ENCODE measurements around the gene ADAM12. TPM values are rescaled to one million over a fixed set of nuclear protein-coding genes. Genes with fewer than 3 reads are reported as not detected.

ADAM12 gene
- total RNA-seq, 2 experiments from 2014 or later = 1.2 to 1.7 TPM

DNA sequence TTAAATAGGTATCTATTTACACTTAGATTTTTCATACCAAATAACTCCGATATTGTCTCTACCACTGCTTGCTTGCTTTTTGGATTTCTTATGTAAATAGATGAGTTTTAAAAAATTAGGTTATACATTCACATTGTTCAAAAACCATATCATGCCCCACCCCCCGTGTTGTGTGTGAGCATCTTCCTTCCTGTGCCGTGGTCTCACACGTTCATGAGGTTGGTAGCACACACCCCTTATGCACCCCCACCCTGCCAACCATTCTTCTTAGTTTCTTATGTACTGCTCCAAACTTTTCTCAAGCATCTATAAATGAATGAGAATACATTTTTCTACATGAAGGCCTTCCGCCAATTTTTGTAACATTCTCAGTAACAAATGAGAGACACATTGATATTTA lies 376.3 kb downstream of the ADAM12 start:
- H3K36me3 Mint-ChIP-seq (ENCODE audit: low read depth) = no peaks in the 10 kb centered on the region
- ATAC-seq (no peak), DNase-seq (no peak)
- H3K9me3 Mint-ChIP-seq (ENCODE audit: low read depth) = no peaks in the 10 kb centered on the region
- intact Hi-C loops (cut with DNase I, micrococcal nuclease) = no loop called here
- ChIA-PET POLR2A (no interaction called here), CTCF (no interaction called here)
- no peak overlapping the region for H3K27ac Mint-ChIP-seq
- no peak overlapping the region for H3K4me3 Mint-ChIP-seq
- H3K27me3 Mint-ChIP-seq = peaks cover 3% of the 10 kb centered on the region
- peaks cover 6% of the 10 kb centered on the region for H3K4me1 Mint-ChIP-seq

DNA sequence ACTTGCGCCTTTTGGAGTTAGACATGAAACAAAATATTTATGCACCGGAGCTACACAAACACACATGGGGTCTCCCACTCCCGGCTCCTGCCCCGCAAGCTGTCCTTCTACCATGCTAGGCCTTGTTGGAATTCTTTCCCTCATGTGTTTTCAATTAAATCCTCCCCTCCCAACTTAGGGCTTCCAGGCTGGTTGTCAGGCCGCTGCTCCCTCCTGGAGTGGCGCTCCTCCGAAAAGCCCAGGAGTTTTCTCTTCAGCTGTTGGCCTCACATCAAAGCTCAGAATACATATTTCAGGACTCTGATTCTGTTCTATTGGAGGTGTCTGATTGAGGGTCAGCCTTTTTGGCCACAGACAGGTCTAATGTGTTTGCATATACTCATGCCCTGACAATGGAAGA lies 378.6 kb downstream of the ADAM12 start:
- Mint-ChIP-seq H3K9me3 (ENCODE audit: low read depth) (no peaks in the 10 kb centered on the region), H3K4me3 (no peak overlapping the region), H3K36me3 (ENCODE audit: low read depth) (no peaks in the 10 kb centered on the region), H3K4me1 (peaks cover 6% of the 10 kb centered on the region), H3K27ac (no peak overlapping the region), H3K27me3 (peaks cover 4% of the 10 kb centered on the region)
- DNase-seq = no peak
- intact Hi-C loops (cut with DNase I, micrococcal nuclease) = no loop called here
- ATAC-seq = no peak
- ChIA-PET POLR2A (no interaction called here), CTCF (no interaction called here)

DNA sequence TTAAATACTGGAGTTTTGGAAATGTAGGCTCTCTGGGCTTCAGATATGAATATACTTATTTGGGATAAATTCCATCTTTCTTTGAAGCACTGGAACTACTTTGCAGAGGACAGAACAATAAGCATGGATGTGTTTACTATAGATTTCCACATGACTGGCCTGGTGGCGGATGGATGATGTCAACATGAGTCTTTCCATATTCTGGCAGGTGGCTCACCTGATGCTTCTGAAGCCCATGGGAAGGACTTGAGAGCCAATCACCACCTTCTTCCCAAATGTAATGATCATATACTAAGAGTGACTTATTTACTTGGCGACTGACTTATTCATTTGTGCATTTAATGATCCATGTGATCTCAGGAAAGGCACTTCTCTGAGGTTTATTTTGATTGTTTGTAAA lies 381.4 kb downstream of the ADAM12 start:
- Mint-ChIP-seq H3K9me3 (ENCODE audit: low read depth) (no peaks in the 10 kb centered on the region), H3K27ac (no peak overlapping the region), H3K4me3 (no peak overlapping the region), H3K36me3 (ENCODE audit: low read depth) (no peaks in the 10 kb centered on the region), H3K27me3 (peaks cover 2% of the 10 kb centered on the region), H3K4me1 (no peaks in the 10 kb centered on the region)
- intact Hi-C loops (cut with DNase I, micrococcal nuclease) = no loop called here
- ATAC-seq (no peak), DNase-seq (no peak)
- ChIA-PET POLR2A (no interaction called here), CTCF (interaction anchor here (0.6 kb wide), 1 partner anchor 485 kb away, joined by 3 read pairs; no protein-coding TSS in a partner anchor)

DNA sequence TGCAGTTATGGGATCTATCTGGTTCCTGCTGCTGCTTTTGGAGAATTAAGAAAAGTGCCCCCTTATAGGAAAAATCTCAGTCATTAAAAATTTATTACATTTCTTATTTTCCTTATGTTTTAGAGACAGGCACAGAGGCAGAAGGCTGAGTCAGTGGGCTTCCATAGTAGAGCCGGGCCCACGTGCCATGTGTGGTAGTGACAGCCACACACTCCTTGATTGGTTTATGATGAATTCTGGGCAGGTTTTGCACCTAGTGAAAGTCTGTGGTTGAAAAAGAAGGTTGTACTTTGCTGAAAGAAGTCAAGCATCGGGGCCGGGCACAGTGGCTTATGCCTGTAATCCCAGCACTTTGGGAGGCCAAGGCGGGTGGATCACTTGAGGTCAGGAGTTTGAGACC lies 382.0 kb downstream of the ADAM12 start:
- Mint-ChIP-seq H3K27me3 (peaks cover 2% of the 10 kb centered on the region), H3K4me1 (no peaks in the 10 kb centered on the region), H3K4me3 (no peak overlapping the region), H3K9me3 (ENCODE audit: low read depth) (no peaks in the 10 kb centered on the region), H3K36me3 (ENCODE audit: low read depth) (no peaks in the 10 kb centered on the region), H3K27ac (no peak overlapping the region)
- DNase-seq (no peak), ATAC-seq (no peak)
- intact Hi-C loops (cut with DNase I, micrococcal nuclease) = no loop called here
- CTCF ChIA-PET = no interaction called here
- POLR2A ChIA-PET = no interaction called here

DNA sequence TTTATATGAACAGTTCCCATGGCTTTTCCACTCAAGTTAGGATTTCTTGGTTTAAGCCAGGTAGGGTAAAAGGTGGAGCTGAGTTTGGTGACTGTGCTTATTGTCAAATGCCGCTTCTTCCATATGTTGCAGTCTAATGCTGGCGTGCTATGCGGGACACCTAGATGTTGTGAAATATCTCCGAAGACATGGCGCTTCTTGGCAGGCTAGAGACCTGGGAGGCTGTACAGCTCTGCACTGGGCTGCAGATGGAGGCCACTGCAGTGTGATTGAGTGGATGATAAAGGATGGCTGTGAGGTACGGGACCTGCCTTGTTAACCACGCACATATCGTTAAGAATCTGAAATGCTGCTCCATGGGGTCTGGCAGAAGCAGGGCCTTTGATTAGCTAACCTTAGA lies 383.5 kb downstream of the ADAM12 start:
- no peaks in the 10 kb centered on the region for H3K9me3 Mint-ChIP-seq (ENCODE audit: low read depth)
- ATAC-seq (no peak), DNase-seq (no peak)
- ChIA-PET CTCF (no interaction called here), POLR2A (no interaction called here)
- peaks cover 2% of the 10 kb centered on the region for H3K27me3 Mint-ChIP-seq
- no peak overlapping the region for H3K4me3 Mint-ChIP-seq
- no peaks in the 10 kb centered on the region for H3K4me1 Mint-ChIP-seq
- intact Hi-C loops (cut with DNase I, micrococcal nuclease) = no loop called here
- H3K27ac Mint-ChIP-seq = no peak overlapping the region
- no peaks in the 10 kb centered on the region for H3K36me3 Mint-ChIP-seq (ENCODE audit: low read depth)

DNA sequence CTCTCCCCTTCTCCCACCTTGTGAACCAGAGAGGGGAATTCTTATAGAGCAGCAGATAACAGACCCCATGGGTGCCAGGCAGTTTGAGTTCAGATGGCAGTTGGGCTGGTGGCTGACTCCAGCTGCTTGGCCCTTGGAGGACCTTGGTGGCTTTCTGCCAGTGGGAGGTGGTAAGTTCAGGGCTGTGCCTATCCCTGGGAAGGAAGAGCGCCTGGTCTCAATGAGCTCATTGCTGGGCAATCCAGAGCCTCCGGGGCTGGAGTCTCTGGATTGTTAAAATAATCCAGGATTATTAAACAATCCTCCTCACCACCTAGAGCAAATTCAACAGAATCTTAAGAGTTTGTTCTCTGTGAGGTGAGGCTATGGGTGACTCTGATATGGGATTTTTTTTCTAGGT lies 386.7 kb downstream of the ADAM12 start:
- no peak for DNase-seq
- Mint-ChIP-seq H3K27me3 (peaks cover 3% of the 10 kb centered on the region), H3K27ac (no peak overlapping the region), H3K4me1 (no peaks in the 10 kb centered on the region), H3K9me3 (ENCODE audit: low read depth) (no peaks in the 10 kb centered on the region), H3K36me3 (ENCODE audit: low read depth) (no peaks in the 10 kb centered on the region), H3K4me3 (no peak overlapping the region)
- no peak for ATAC-seq
- intact Hi-C loops (cut with DNase I, micrococcal nuclease) = no loop called here
- ChIA-PET POLR2A (no interaction called here), CTCF (no interaction called here)

DNA sequence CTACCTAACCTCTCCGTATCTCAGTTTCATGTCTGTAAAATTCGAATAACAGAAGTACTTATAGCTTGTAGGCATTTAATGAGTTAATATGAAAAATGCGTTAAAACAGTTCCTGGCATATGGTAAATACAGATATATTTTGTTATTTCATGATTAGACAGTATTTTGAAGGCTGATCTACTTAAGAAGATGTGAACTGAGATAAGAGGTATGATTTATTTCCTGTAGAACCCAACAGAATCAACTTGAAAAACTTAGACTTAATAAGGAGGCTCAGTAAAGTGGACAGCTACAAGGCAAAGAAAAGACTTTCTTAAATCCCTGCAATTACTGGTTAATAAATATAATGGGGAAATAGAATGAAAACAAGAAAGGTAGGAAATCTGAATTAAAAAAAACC lies 388.6 kb downstream of the ADAM12 start:
- H3K27ac Mint-ChIP-seq = no peak overlapping the region
- intact Hi-C loops (cut with DNase I, micrococcal nuclease) = no loop called here
- no peaks in the 10 kb centered on the region for H3K9me3 Mint-ChIP-seq (ENCODE audit: low read depth)

DNA sequence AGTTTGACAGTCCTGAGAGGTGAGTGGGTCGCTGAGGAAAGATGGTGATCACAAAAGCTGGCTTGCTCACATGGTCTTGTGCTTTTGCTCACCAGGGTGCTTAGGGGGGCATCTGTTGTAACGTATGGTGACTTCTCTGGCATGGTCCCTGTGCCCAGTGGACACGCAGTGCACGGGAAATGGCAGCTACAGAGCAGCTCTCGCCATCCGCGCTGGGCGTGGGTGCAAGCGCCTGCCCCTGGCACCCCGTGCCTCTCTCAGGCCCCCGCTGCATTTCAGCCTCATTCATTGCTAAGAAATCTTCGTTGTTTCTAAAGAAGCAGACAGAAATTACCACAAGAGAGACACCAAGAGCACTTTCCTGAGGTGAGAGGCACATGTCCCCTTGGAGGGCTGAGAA lies 390.7 kb downstream of the ADAM12 start:
- no peak for ATAC-seq
- intact Hi-C loops (cut with DNase I, micrococcal nuclease) = no loop called here
- DNase-seq = no peak
- Mint-ChIP-seq H3K4me1 (no peaks in the 10 kb centered on the region), H3K27ac (peak overlapping the region; percentile 27), H3K36me3 (ENCODE audit: low read depth) (no peaks in the 10 kb centered on the region), H3K9me3 (ENCODE audit: low read depth) (no peaks in the 10 kb centered on the region), H3K4me3 (peak overlapping the region; percentile 9), H3K27me3 (peaks cover 2% of the 10 kb centered on the region)
- CTCF ChIA-PET = no interaction called here
- POLR2A ChIA-PET = no interaction called here

More for the DNA sequence above, 388.6 kb downstream of the ADAM12 start:
- no peak overlapping the region for H3K4me3 Mint-ChIP-seq
- H3K27me3 Mint-ChIP-seq = peaks cover 2% of the 10 kb centered on the region
- ATAC-seq (no peak), DNase-seq (no peak)
- no peaks in the 10 kb centered on the region for H3K36me3 Mint-ChIP-seq (ENCODE audit: low read depth)
- POLR2A ChIA-PET = interaction anchor here (0.7 kb wide), 1 partner anchor 1992 kb away, joined by 4 read pairs; no protein-coding TSS in a partner anchor
- CTCF ChIA-PET = interaction anchor here (1.4 kb wide), 1 partner anchor 17 kb away, joined by 6 read pairs; no protein-coding TSS in a partner anchor
- H3K4me1 Mint-ChIP-seq = no peaks in the 10 kb centered on the region

DNA sequence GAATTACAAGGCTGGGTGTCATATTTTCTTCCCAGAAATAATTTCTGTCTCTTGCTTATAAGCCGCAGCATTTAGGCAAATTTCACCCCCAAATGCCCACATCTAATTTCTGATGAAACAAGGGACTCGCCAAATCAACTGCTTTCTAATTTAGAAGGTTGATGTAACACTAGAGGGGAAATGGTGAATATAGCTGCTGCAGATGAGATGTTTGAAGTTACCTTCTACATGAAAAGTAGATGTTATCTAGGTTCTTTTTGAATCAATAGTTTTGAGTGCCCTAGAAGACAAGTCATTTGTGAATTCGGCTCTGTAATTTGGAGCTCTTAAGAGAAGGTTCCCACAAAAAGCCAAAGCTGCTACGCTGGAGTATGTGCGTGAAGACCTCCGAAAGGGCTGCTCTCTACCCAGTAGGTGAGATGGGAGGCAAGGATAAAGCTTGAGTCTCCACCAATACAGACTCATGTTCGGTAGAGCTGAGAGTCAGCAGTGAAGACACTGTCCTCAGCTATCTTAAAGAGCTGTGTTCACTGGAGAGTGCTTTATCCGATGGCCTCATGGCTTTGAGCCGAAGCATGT lies 392.5 kb downstream of the ADAM12 start:
- ChIA-PET CTCF (no interaction called here), POLR2A (no interaction called here)
- no peak overlapping the region for H3K4me3 Mint-ChIP-seq
- peaks cover 2% of the 10 kb centered on the region for H3K27me3 Mint-ChIP-seq
- no peak overlapping the region for H3K27ac Mint-ChIP-seq
- no peaks in the 10 kb centered on the region for H3K36me3 Mint-ChIP-seq (ENCODE audit: low read depth)
- ATAC-seq = peak; percentile 39
- no peak for DNase-seq
- no peaks in the 10 kb centered on the region for H3K4me1 Mint-ChIP-seq
- intact Hi-C loops (cut with DNase I, micrococcal nuclease) = no loop called here
- no peaks in the 10 kb centered on the region for H3K9me3 Mint-ChIP-seq (ENCODE audit: low read depth)

DNA sequence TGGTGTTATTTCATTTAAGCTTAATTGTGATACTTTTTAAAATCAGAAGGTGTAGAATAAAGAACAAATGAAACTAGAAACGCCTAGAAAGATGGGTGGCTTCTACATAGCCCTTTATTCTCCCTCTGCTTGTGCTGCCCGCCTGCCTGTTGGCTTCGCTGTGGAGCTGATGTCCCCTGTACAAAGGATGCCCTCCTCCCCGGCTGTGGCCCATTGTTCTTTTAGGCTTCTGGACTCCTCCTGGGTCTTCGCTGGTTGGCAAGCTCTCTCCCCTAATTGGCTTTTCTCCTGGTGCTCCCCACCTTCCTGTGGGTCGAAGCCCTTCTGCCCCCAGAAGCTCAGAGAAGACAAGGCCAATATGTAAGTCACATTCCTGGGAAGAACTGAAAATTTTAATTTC lies 393.7 kb downstream of the ADAM12 start:
- DNase-seq = no peak

DNA sequence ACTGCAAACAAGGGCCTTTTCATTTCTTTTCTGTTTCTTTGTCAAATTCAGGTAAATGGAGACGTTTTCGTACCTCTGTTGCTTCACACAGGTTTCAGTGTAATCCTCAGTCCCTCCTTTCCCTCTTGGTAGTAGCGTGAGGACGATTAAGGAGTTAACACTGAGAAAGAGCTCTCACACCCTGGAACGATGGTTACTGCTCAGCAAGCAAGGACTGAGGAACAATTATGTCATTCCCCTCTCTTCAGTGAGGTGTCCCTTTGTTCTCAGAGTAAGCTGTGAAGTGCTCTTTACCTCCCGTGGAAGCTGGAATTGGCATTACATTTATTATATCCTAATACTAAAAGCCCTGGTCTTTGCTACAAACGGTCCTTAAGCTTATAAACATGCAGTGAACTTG lies 396.0 kb downstream of the ADAM12 start:
- DNase-seq (no peak), ATAC-seq (no peak)
- Mint-ChIP-seq H3K4me3 (no peak overlapping the region), H3K9me3 (ENCODE audit: low read depth) (peaks cover 4% of the 10 kb centered on the region), H3K4me1 (no peaks in the 10 kb centered on the region), H3K27me3 (peaks cover 2% of the 10 kb centered on the region), H3K36me3 (ENCODE audit: low read depth) (no peaks in the 10 kb centered on the region), H3K27ac (no peak overlapping the region)
- POLR2A ChIA-PET = no interaction called here
- intact Hi-C loops (cut with DNase I, micrococcal nuclease) = no loop called here
- CTCF ChIA-PET = no interaction called here

More for the DNA sequence above, 393.7 kb downstream of the ADAM12 start:
- intact Hi-C loops (cut with DNase I, micrococcal nuclease) = no loop called here
- no peaks in the 10 kb centered on the region for H3K4me1 Mint-ChIP-seq
- no peak for ATAC-seq
- CTCF ChIA-PET = interaction anchor here (1.2 kb wide), 1 partner anchor 34 kb away, joined by 4 read pairs; no protein-coding TSS in a partner anchor
- no peak overlapping the region for H3K27ac Mint-ChIP-seq
- H3K4me3 Mint-ChIP-seq = no peak overlapping the region
- peaks cover 4% of the 10 kb centered on the region for H3K9me3 Mint-ChIP-seq (ENCODE audit: low read depth)
- H3K27me3 Mint-ChIP-seq = peaks cover 2% of the 10 kb centered on the region
- POLR2A ChIA-PET = no interaction called here
- no peaks in the 10 kb centered on the region for H3K36me3 Mint-ChIP-seq (ENCODE audit: low read depth)

DNA sequence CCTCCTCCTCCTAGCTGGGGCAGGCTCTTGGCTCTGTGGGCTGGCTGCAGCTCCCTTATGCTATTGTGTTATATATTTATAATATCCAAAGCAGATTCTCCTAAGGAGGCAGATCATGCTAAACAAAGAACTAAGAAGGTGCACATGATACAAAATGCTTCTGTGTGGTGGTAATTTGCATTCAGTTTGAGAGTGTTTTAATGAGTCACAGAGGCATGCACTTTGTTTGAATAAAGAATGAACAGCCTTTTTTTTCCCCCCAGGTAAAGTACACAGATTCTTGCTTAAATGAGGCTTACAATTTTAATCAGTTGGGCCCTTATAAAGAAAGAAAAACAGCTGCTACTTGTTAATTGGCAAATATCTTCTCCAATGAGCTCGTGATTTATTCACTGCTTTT lies 396.9 kb downstream of the ADAM12 start:
- ChIA-PET POLR2A (no interaction called here), CTCF (no interaction called here)
- H3K4me1 Mint-ChIP-seq = no peaks in the 10 kb centered on the region
- H3K4me3 Mint-ChIP-seq = no peak overlapping the region
- DNase-seq (no peak), ATAC-seq (no peak)
- peaks cover 4% of the 10 kb centered on the region for H3K9me3 Mint-ChIP-seq (ENCODE audit: low read depth)
- peaks cover 3% of the 10 kb centered on the region for H3K27me3 Mint-ChIP-seq
- intact Hi-C loops (cut with DNase I, micrococcal nuclease) = no loop called here
- no peaks in the 10 kb centered on the region for H3K36me3 Mint-ChIP-seq (ENCODE audit: low read depth)
- no peak overlapping the region for H3K27ac Mint-ChIP-seq

DNA sequence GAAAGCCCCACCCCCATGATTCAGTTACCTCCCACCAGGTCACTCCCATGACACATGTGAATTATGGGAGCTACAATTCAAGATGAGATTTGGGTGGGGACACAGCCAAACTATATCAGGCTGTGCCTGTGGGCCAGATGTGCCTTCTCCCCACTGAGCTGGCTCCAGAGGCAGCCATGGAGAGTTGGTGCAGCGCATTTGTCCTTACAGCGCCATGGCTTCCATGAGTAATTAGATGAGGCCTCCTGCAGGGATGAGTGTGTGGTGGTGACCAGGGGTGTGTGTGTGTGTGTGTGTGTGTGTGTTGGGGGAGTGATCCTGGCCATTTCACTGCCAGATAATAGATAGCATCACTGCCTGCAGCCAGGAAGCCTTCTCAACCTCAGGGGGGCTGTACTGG lies 397.3 kb downstream of the ADAM12 start:
- no peak overlapping the region for H3K4me3 Mint-ChIP-seq
- H3K27me3 Mint-ChIP-seq = peaks cover 3% of the 10 kb centered on the region
- intact Hi-C loops (cut with DNase I, micrococcal nuclease) = no loop called here
- ChIA-PET CTCF (no interaction called here), POLR2A (no interaction called here)
- H3K36me3 Mint-ChIP-seq (ENCODE audit: low read depth) = no peaks in the 10 kb centered on the region
- no peak for ATAC-seq
- no peaks in the 10 kb centered on the region for H3K4me1 Mint-ChIP-seq
- H3K9me3 Mint-ChIP-seq (ENCODE audit: low read depth) = peaks cover 4% of the 10 kb centered on the region
- no peak overlapping the region for H3K27ac Mint-ChIP-seq
- DNase-seq = no peak

Measured in activated CD4-positive, alpha-beta T cell treated with anti-CD3 and anti-CD28 coated beads for 36 hours (primary cell).